Measurements from ENCODE around the gene TSFM. TPM values are rescaled to one million over a fixed set of nuclear protein-coding genes. Genes with fewer than 3 reads are reported as not detected.

The TSFM gene
- total and polyA plus RNA-seq, 2 of the 13 experiments (the other 11 are each of a cell fraction or from before 2014, with no cell fraction given) = 29.8 to 68.3 TPM

- peak; percentile 58; the same call in 1 of the 2 replicates for TF ChIP-seq ZBTB7B (CRISPR knock-in tag; IDR thresholded peaks at IDR 0.05)
- peak; percentile 93 for TF ChIP-seq KDM3A (CRISPR knock-in tag; IDR thresholded peaks at IDR 0.05; ENCODE audit: low read depth)
- peak; percentile 84 for TF ChIP-seq ARID5B (CRISPR knock-in tag; IDR thresholded peaks at IDR 0.05)
- no peak for TF ChIP-seq ZFP36L2 (CRISPR knock-in tag; IDR thresholded peaks at IDR 0.05)
- TF ChIP-seq ZNF891 (CRISPR knock-in tag; IDR thresholded peaks at IDR 0.05) = peak; percentile 91
- TF ChIP-seq RERE (CRISPR knock-in tag; IDR thresholded peaks at IDR 0.05; ENCODE audit: low read depth) = peak; percentile 77; the same call in 1 of the 2 replicates
- peak; percentile 70 for TF ChIP-seq HINFP (CRISPR knock-in tag; IDR thresholded peaks at IDR 0.05; ENCODE audit: low read depth)
- TF ChIP-seq ELF3 (CRISPR knock-in tag; IDR thresholded peaks at IDR 0.05) = peak; percentile 31; the same call in 1 of the 2 replicates
- TF ChIP-seq FOXP4 (CRISPR knock-in tag; IDR thresholded peaks at IDR 0.05) = peak; percentile 74
- TF ChIP-seq MYPOP (CRISPR knock-in tag; IDR thresholded peaks at IDR 0.05) = no peak; the same call in 1 of the 2 replicates
- 0 out of 2 replicates have a peak, but pooled peaks have one; percentile 58 for TF ChIP-seq CERS6 (CRISPR knock-in tag; IDR thresholded peaks at IDR 0.05)
- 0 out of 2 replicates have a peak, but pooled peaks have one; percentile 41 for TF ChIP-seq ZNF264 (CRISPR knock-in tag; IDR thresholded peaks at IDR 0.05)
Measured at GRCh38 chr12:57751788-57752667, 30.6 kb upstream of the TSFM start, which contains the start of gene CDK4 (continued).
